IPS-15b (cell line): ENCODE measurements around the gene EIF4G1.
"Not testable (repeated sequence)": the region's sequence is repeated elsewhere in the genome, so short reads cannot be mapped to it uniquely, and the experiment has no call there.

Experiments used
- H3K27me3 ChIP-seq: one replicate; pipeline ENCODE4 v1.6.1; 2013; ENCODE audit warnings: low read length; ENCODE audit not compliant: control insufficient read depth, insufficient read depth
- H3K36me3 ChIP-seq: one replicate; pipeline ENCODE4 v1.6.1; 2013; ENCODE audit warnings: low read length; ENCODE audit not compliant: control insufficient read depth, insufficient read depth
- H3K4me1 ChIP-seq: one replicate; pipeline ENCODE4 v1.6.1; 2013; ENCODE audit warnings: mild to moderate bottlenecking, low read length; ENCODE audit not compliant: control insufficient read depth, insufficient read depth
- H3K4me3 ChIP-seq: one replicate; pipeline ENCODE4 v1.5.1; 2013; ENCODE audit warnings: low read depth, low read length
- H3K9ac ChIP-seq: one replicate; pipeline ENCODE4 v1.6.1; 2013; ENCODE audit warnings: low read depth, mild to moderate bottlenecking, low read length
- H3K9me3 ChIP-seq: one replicate; pipeline ENCODE4 v1.6.1; 2013; ENCODE audit warnings: mild to moderate bottlenecking, low read length; ENCODE audit not compliant: control insufficient read depth, insufficient read depth

The EIF4G1 gene, protein sequence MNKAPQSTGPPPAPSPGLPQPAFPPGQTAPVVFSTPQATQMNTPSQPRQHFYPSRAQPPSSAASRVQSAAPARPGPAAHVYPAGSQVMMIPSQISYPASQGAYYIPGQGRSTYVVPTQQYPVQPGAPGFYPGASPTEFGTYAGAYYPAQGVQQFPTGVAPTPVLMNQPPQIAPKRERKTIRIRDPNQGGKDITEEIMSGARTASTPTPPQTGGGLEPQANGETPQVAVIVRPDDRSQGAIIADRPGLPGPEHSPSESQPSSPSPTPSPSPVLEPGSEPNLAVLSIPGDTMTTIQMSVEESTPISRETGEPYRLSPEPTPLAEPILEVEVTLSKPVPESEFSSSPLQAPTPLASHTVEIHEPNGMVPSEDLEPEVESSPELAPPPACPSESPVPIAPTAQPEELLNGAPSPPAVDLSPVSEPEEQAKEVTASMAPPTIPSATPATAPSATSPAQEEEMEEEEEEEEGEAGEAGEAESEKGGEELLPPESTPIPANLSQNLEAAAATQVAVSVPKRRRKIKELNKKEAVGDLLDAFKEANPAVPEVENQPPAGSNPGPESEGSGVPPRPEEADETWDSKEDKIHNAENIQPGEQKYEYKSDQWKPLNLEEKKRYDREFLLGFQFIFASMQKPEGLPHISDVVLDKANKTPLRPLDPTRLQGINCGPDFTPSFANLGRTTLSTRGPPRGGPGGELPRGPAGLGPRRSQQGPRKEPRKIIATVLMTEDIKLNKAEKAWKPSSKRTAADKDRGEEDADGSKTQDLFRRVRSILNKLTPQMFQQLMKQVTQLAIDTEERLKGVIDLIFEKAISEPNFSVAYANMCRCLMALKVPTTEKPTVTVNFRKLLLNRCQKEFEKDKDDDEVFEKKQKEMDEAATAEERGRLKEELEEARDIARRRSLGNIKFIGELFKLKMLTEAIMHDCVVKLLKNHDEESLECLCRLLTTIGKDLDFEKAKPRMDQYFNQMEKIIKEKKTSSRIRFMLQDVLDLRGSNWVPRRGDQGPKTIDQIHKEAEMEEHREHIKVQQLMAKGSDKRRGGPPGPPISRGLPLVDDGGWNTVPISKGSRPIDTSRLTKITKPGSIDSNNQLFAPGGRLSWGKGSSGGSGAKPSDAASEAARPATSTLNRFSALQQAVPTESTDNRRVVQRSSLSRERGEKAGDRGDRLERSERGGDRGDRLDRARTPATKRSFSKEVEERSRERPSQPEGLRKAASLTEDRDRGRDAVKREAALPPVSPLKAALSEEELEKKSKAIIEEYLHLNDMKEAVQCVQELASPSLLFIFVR (N-terminal part only)

DNA sequence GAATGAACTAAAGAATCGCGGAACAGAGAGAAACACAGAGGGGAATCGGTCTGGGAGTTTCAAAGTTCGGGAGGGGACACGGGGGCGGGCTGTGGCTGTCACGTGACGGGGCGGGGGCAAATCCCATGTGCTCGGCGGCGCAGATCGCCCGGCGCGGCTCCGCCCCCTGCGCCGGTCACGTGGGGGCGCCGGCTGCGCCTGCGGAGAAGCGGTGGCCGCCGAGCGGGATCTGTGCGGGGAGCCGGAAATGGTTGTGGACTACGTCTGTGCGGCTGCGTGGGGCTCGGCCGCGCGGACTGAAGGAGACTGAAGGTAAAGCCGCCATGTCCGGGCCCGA, at the start of gene EIF4G1:
Gene EIF4G1, plus strand, starts transcription at position 244 of the 337 bp plus-strand sequence. CDS start 1,191 bp downstream, outside the sequence.
- H3K36me3 ChIP-seq: peaks cover 11% of the 10 kb centered on the region
- peaks cover 8% of the 10 kb centered on the region for H3K4me1 ChIP-seq
- no peaks in the 10 kb centered on the region for H3K27me3 ChIP-seq
- H3K9me3 ChIP-seq: no peaks in the 10 kb centered on the region
- H3K4me3 ChIP-seq: peak within 1 kb of the TSS; percentile 90
- H3K9ac ChIP-seq: peak within 1 kb of the TSS; percentile 88

DNA sequence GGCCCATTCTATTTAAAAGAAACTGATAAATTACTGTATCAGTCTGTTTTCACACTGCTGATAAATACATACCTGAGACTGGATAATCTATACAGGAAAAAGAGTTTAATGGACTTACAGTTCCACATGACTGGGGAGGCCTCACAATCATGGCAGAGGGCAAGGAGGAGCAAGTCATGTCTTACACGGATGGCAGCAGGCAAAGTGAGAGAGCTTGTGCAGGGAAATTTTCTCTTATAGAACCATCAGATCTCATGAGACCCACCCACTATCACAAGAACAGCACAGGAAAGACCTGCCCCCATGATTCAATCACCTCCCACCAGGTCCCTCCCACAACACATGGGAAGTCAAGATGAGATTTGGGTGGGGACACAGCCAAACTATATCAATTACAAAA, 47.2 kb upstream of the EIF4G1 start:
- not testable (repeated sequence) for H3K9ac ChIP-seq, H3K4me3 ChIP-seq, H3K36me3 ChIP-seq, H3K4me1 ChIP-seq, H3K9me3 ChIP-seq
- H3K27me3 ChIP-seq: peaks cover 24% of the 10 kb centered on the region

DNA sequence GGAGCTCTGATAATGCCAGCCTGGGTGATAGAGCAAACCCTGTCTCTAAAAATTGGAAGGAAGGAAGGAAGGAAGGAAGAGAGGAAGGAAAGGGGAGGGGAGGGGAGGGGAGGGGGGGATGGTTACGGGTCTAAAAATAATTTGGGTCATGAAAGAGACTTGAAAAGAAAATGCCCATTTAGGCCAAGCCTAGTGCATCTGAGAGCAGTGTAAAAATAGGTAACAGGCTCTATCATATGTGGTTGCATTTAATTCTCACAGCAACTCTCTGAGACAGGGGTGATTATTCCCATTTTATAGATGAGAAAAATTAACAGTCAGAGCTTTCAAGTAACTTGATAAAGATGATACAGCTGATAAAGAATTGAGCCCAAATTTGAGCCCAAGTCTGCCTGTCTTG, 42.1 kb upstream of the EIF4G1 start:
- H3K9ac ChIP-seq: no peak overlapping the region
- H3K27me3 ChIP-seq: peaks cover 31% of the 10 kb centered on the region
- H3K36me3 ChIP-seq: no peaks in the 10 kb centered on the region
- no peaks in the 10 kb centered on the region for H3K9me3 ChIP-seq
- no peaks in the 10 kb centered on the region for H3K4me1 ChIP-seq
- no peak overlapping the region for H3K4me3 ChIP-seq

DNA sequence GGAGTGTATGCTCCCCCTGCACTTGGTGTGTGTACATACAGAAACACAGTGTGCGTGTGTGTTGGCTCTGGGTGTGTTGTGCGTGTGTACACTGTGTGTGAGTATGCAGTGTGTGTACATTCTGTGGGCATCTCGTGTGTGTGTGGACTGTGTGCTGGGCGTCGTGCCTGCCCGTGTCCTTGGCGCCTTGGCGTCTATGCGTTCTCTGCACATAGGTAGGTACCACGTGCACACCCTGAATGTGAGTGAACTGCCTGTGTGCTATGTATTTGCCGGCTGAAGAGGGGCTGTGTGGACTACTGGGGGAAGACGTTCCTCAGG, 39.1 kb upstream of the EIF4G1 start:
- Histone ChIP-seq H3K9ac (peak overlapping the region; percentile 37), H3K4me1 (no peaks in the 10 kb centered on the region), H3K36me3 (no peaks in the 10 kb centered on the region), H3K9me3 (no peaks in the 10 kb centered on the region), H3K27me3 (peaks cover 44% of the 10 kb centered on the region), H3K4me3 (peak overlapping the region; percentile 41)

DNA sequence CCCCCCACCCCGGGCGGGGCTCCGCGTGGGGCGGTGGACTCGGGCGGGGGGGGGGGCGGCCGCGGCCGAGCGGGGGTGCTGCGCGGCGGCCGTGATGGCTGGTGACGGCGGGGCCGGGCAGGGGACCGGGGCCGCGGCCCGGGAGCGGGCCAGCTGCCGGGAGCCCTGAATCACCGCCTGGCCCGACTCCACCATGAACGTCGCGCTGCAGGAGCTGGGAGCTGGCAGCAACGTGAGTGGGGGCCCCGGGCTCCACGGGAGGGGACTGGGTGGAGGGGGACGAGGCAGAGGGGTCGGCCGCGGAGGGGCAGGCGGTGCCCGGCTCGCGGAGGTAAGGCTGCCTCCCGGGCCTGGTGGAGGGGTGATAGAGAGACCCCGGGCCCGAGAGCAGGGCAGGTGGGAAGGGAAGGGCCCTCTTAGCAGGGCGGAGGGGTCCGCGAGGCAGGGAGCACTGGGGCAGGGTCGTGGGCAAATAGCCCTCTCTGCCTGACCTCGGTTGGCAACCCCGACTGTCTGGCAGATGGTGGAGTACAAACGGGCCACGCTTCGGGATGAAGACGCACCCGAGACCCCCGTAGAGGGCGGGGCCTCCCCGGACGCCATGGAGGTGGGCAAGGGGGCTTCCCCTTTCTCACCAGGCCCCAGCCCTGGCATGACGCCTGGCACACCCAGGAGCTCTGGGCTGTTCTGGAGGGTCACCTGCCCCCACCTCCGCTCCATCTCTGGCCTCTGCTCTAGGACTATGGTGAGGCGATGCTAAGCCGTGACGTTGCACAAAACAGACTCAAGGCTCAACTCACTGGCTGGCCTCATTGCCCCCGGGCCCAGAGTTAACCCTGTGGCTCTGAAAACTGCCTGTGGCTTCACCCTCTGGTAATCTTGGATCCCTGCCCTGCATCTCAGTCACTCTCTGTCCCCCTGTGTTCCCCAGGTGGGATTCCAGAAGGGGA, 38.2 kb upstream of the EIF4G1 start, which contains the start of gene ECE2:
Gene ECE2, plus strand, starts transcription at position 62 of the 950 bp plus-strand sequence. Its CDS starts 132 bp downstream, at position 194.
- H3K27me3 ChIP-seq: peaks cover 44% of the 10 kb centered on the region
- no peaks in the 10 kb centered on the region for H3K9me3 ChIP-seq
- no peaks in the 10 kb centered on the region for H3K4me1 ChIP-seq
- peak within 1 kb of the TSS; percentile 37 for H3K9ac ChIP-seq
- no peaks in the 10 kb centered on the region for H3K36me3 ChIP-seq
- peak within 1 kb of the TSS; percentile 41 for H3K4me3 ChIP-seq

DNA sequence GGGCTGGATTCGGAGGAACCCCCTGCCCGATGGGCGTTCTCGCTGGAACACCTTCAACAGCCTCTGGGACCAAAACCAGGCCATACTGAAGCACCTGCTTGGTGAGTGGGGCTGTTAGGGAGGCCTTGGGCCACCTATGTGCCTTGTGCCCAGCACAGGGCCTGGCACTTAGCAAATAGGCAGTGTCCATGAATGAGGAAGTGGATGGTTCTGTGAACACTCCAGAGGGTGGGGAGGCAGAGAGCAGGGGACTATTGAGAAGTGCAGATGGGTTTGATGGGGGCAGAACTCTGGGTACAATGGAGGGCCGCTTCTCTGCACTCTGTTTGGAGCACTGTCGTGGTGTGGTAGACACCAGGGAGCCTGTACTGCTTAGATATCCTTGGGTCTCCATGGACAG, 37.0 kb upstream of the EIF4G1 start:
- Histone ChIP-seq H3K4me3 (no peak overlapping the region), H3K27me3 (peaks cover 47% of the 10 kb centered on the region), H3K36me3 (no peaks in the 10 kb centered on the region), H3K4me1 (no peaks in the 10 kb centered on the region), H3K9ac (no peak overlapping the region), H3K9me3 (no peaks in the 10 kb centered on the region)

DNA sequence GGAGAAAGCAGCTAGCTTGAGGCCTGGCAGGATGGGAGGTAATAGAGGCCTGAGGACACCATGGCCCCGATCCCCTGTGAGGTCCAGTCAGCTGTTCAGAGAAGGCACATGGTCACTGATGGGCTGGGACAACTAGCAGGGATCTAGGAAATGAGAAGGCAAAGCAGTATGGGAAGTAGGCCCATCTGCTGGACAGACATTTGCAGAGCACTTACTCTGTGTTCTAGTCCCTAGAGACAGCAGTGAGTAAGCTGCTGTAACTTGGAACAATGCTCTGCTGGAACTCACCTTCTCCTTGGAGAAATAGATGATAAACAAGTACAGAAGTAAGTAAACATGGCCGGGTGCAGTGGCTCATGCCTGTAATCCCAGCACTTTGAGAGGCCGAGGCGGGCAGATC, 31.5 kb upstream of the EIF4G1 start:
- Histone ChIP-seq H3K4me1 (peaks cover 2% of the 10 kb centered on the region), H3K9ac (no peak overlapping the region), H3K27me3 (peaks cover 9% of the 10 kb centered on the region), H3K36me3 (no peaks in the 10 kb centered on the region), H3K9me3 (no peaks in the 10 kb centered on the region), H3K4me3 (no peak overlapping the region)

DNA sequence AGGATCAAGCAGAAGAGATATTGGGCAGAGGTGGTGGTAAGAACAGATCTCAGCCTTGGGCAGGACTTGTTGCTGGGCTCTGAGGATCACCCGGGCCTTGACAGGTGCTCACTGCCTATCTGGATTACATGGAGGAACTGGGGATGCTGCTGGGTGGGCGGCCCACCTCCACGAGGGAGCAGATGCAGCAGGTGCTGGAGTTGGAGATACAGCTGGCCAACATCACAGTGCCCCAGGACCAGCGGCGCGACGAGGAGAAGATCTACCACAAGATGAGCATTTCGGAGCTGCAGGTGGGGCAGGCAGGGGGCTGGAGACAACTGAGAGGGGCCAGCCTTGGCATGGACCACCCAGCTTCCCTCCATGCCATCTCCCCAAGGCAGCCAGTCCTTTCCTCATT, 30.7 kb upstream of the EIF4G1 start:
- Histone ChIP-seq H3K4me3 (no peak overlapping the region), H3K9me3 (no peaks in the 10 kb centered on the region), H3K9ac (no peak overlapping the region), H3K4me1 (peaks cover 2% of the 10 kb centered on the region), H3K27me3 (peaks cover 4% of the 10 kb centered on the region), H3K36me3 (no peaks in the 10 kb centered on the region)

DNA sequence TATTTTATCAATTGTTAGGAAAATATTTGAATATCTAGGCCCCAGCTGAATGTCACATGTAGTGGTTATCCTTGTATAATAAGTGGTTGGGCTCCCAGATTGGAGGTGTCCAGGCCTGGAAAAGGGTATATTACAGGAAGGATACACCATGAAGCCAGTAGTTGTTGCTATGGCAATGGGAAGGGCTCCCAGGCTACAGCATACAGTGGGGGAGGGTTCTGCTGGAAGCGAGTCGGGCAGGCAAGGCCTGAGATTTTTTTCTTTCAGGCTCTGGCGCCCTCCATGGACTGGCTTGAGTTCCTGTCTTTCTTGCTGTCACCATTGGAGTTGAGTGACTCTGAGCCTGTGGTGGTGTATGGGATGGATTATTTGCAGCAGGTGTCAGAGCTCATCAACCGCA, 29.7 kb upstream of the EIF4G1 start:
- no peak overlapping the region for H3K4me3 ChIP-seq
- H3K36me3 ChIP-seq: no peaks in the 10 kb centered on the region
- no peak overlapping the region for H3K9ac ChIP-seq
- peaks cover 4% of the 10 kb centered on the region for H3K27me3 ChIP-seq
- H3K4me1 ChIP-seq: peaks cover 2% of the 10 kb centered on the region
- no peaks in the 10 kb centered on the region for H3K9me3 ChIP-seq

DNA sequence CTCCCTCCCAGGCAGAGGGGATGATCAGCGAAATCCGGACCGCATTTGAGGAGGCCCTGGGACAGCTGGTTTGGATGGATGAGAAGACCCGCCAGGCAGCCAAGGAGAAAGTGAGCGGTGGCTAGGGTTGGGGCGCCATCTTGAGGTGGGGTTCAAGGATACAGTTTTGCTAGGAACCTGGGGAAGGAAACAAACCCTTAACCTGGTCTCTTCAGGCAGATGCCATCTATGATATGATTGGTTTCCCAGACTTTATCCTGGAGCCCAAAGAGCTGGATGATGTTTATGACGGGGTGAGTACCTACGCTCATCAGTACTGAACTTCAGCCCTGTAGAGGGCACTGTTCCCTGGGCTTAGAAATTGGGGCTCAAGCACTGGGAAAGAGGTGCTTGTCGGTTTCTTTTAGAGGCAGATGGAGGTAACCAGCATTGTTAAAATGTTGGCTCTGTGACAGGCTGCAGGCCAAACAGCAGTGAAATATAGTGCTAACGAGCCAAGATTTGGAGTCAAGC, 24.9 kb upstream of the EIF4G1 start:
- H3K9me3 ChIP-seq: no peaks in the 10 kb centered on the region
- no peaks in the 10 kb centered on the region for H3K36me3 ChIP-seq
- no peak overlapping the region for H3K9ac ChIP-seq
- no peaks in the 10 kb centered on the region for H3K27me3 ChIP-seq
- H3K4me3 ChIP-seq: no peak overlapping the region
- H3K4me1 ChIP-seq: peaks cover 2% of the 10 kb centered on the region
